Loucy (cell line): ENCODE measurements around the gene NAB1.

Source experiments
- H2AFZ ChIP-seq: fragments of 200-600 bp; sonication (generic); 2 replicates; pipeline ENCODE4 v1.6.0; 2016; ENCODE audit warnings: antibody characterized with exemption, mild to moderate bottlenecking, low read length, moderate library complexity
- H3F3A ChIP-seq: fragments of 200-600 bp; 2 replicates; pipeline ENCODE4 v1.6.0; 2016; ENCODE audit warnings: antibody characterized with exemption, low read depth, mild to moderate bottlenecking
- H3K27me3 ChIP-seq: fragments of 200-600 bp; sonication (generic); 2 replicates; pipeline ENCODE4 v1.6.1; 2014; ENCODE audit warnings: low read length, mild to moderate bottlenecking; ENCODE audit not compliant: insufficient read depth, poor library complexity, severe bottlenecking
- H3K36me3 ChIP-seq: fragments of 200-600 bp; sonication (generic); 2 replicates; pipeline ENCODE4 v1.6.1; 2016; ENCODE audit warnings: low read length; ENCODE audit not compliant: insufficient read depth
- H3K4me1 ChIP-seq: fragments of 200-600 bp; sonication (generic); 2 replicates; pipeline ENCODE4 v1.5.1; 2014; ENCODE audit warnings: low read length, mild to moderate bottlenecking; ENCODE audit not compliant: insufficient read depth, poor library complexity, severe bottlenecking
- H3K4me2 ChIP-seq: fragments of 200-600 bp; sonication (generic); 2 replicates; pipeline ENCODE4 v1.6.0; 2014; ENCODE audit warnings: antibody characterized with exemption, low read length, low read depth, mild to moderate bottlenecking; ENCODE audit not compliant: poor library complexity, severe bottlenecking
- H3K4me3 ChIP-seq: fragments of 200-600 bp; sonication (generic); 2 replicates; pipeline ENCODE4 v1.5.1; 2014; ENCODE audit warnings: low read length, mild to moderate bottlenecking, mixed read lengths; ENCODE audit not compliant: poor library complexity, severe bottlenecking
- H3K79me2 ChIP-seq: fragments of 200-600 bp; sonication (generic); 2 replicates; pipeline ENCODE4 v1.6.1; 2014; ENCODE audit warnings: low read length; ENCODE audit not compliant: insufficient read depth
- H3K9ac ChIP-seq: fragments of 200-600 bp; sonication (generic); 2 replicates; pipeline ENCODE4 v1.6.0; 2014; ENCODE audit warnings: mild to moderate bottlenecking, low read depth, low read length, moderate library complexity; ENCODE audit not compliant: poor library complexity, severe bottlenecking
- H3K9me2 ChIP-seq: fragments of 200-600 bp; sonication (generic); replicated peaks from 2 replicates; pipeline ENCODE4 v1.6.1; 2016; ENCODE audit warnings: low read depth, low read length, mixed read lengths
- H3K9me3 ChIP-seq: fragments of 200-600 bp; sonication (generic); 2 replicates; pipeline ENCODE4 v1.6.1; 2014; ENCODE audit warnings: mild to moderate bottlenecking, antibody characterized with exemption, low read length, low read depth; ENCODE audit not compliant: insufficient read depth
- H4K20me1 ChIP-seq: fragments of 200-600 bp; sonication (generic); 2 replicates; pipeline ENCODE4 v1.6.0; 2014; ENCODE audit warnings: antibody characterized with exemption, low read length, mild to moderate bottlenecking; ENCODE audit not compliant: insufficient read depth, poor library complexity, severe bottlenecking
- CTCF ChIP-seq: fragments of 200-600 bp; sonication (generic); conservative IDR thresholded peaks from 2 replicates; pipeline ENCODE4 v1.5.1; 2014; ENCODE audit warnings: mild to moderate bottlenecking, antibody characterized with exemption, low read length
- EZH2phosphoT487 ChIP-seq: fragments of 200-600 bp; IDR thresholded peaks from 2 replicates; pipeline ENCODE4 v1.6.1; 2018; ENCODE audit warnings: antibody characterized with exemption, mild to moderate bottlenecking, moderate library complexity, borderline replicate concordance

NAB1 gene

GRCh38 chr2:190679391-190679790 lies 30.5 kb downstream of the NAB1 start:
- Histone ChIP-seq H4K20me1 (no peaks in the 10 kb centered on the region), H3F3A (peaks cover 4% of the 10 kb centered on the region; the same call in 1 of the 2 replicates), H3K27me3 (no peaks in the 10 kb centered on the region), H2AFZ (no peak overlapping the region), H3K9ac (no peak overlapping the region), H3K4me1 (peaks cover 33% of the 10 kb centered on the region), H3K9me2 (no peaks in the 10 kb centered on the region), H3K9me3 (no peaks in the 10 kb centered on the region), H3K4me3 (no peak overlapping the region), H3K4me2 (no peak overlapping the region), H3K79me2 (peaks cover 24% of the 10 kb centered on the region), H3K36me3 (peaks cover 25% of the 10 kb centered on the region)
- TF ChIP-seq CTCF, result no peak
- TF ChIP-seq EZH2phosphoT487, result no peak

GRCh38 chr2:190679813-190680591 lies 31.1 kb downstream of the NAB1 start:
- Histone ChIP-seq H3K4me3 (no peak overlapping the region), H3F3A (peaks cover 4% of the 10 kb centered on the region; the same call in 1 of the 2 replicates), H2AFZ (no peak overlapping the region), H4K20me1 (no peaks in the 10 kb centered on the region), H3K36me3 (peaks cover 25% of the 10 kb centered on the region), H3K27me3 (no peaks in the 10 kb centered on the region), H3K9me3 (no peaks in the 10 kb centered on the region), H3K4me2 (no peak overlapping the region), H3K9me2 (no peaks in the 10 kb centered on the region), H3K79me2 (peaks cover 24% of the 10 kb centered on the region), H3K9ac (no peak overlapping the region), H3K4me1 (peaks cover 30% of the 10 kb centered on the region)
- TF ChIP-seq EZH2phosphoT487 (no peak), CTCF (peak; percentile 97)

- TF ChIP-seq CTCF, result no peak
- no peak for TF ChIP-seq EZH2phosphoT487
- Histone ChIP-seq H3K9me2 (no peaks in the 10 kb centered on the region), H3K36me3 (peaks cover 36% of the 10 kb centered on the region), H3K4me3 (no peak overlapping the region), H3K9ac (no peak overlapping the region), H3K4me1 (peaks cover 22% of the 10 kb centered on the region), H3K27me3 (no peaks in the 10 kb centered on the region), H3K79me2 (peaks cover 20% of the 10 kb centered on the region), H2AFZ (no peak overlapping the region), H3K4me2 (no peak overlapping the region), H3K9me3 (no peaks in the 10 kb centered on the region), H4K20me1 (no peaks in the 10 kb centered on the region), H3F3A (peaks cover 4% of the 10 kb centered on the region; the same call in 1 of the 2 replicates)
Measured at GRCh38 chr2:190682168-190682567, 33.3 kb downstream of the NAB1 start.
